GM18498 (cell line): ENCODE data around the gene KCNJ14.

ENCODE experiments used
- ATAC-seq: cut with Tn5 transposase; IDR thresholded peaks from one replicate; pipeline ENCODE4 v1.9.1; 2021; ENCODE audit warnings: mild to moderate bottlenecking, moderate library complexity; ENCODE audit not compliant: unreplicated experiment

The KCNJ14 gene

DNA sequence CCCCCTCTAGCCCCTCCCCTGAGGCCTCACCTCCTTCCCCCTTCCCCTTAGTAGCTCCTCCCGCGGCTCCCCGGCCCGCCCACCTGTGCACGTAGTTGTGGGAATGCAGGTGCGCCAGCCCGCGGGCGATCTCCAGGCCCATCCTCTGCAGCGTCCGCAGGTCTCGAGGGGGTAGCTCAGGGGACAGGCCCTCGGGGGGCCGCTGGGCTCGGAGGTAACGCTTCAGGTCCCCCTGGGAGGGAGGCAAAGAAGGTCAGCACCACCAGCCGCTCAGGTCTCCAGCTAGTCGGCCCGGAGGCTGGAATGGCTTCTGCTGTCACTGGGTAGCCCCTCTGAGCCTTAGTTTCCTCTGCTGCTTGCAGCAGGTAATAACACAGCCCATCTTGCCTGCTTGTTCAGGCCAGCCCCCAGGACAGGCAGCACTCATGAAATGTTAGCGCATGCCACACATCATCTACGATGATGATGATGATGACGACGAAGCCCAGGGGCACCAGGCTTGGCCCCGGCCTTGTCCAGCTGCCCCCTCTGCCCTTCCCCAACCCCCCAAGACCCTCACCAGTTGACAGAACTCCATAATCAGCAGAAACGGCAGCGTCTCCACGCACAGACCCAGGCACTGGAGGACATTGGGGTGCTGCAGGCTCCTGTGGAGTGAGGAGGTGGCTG, 47.1 kb downstream of the KCNJ14 start:
- no peak for ATAC-seq

DNA sequence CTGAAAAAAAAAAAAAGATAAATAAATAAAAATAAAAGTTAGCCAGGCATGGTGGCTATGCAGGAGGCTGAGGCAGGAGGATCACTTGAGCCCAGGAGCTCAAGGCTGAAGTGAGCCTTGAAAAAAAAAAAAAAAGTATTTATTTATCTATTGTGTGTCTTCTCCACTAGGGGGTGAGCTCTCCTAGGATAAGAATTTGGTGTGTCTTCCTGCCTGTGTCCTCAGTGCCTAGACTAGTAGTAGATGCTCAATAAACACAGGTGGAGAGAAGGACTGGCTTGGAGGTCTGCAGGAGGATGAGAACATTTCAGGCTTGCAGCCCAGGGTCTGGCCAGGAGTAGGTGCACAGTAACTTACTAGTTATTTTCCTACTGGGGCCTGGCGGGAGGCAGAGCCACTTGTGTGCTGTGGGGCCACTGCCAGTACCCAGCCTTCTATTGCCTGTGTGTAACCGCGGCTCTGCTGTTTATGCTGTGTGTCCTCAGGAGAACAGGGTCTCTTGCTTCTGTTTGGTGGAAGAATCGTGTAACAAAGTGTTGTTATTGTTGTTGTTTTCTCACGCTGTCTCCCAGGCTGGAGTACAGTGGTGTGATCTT, 50.9 kb downstream of the KCNJ14 start:
- ATAC-seq: no peak

DNA sequence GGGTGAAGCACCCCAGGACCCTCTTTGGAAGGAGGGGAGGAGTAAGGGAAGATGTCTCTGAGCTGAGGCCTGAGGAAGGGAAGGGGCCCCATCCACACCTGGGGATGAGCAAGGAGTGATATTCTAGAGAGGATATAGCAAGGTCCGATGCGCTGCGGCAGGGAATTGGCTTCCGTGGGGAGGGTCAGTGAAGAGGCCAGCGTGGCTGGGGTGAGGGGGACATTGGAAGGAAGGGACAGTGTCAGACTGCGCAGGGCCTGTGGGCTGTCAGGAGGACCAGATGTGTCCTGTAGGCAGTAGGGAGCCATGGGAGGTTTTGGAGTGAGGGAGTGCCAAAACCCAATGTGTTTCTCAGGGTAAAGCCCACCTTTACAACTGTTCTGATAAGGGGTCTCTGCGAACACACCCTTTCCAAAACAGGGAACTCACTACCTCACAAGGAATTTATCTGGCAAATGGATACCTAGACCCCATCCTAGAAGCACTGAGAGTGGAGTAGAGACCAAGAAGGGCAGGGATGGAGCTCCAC, 52.6 kb downstream of the KCNJ14 start:
- ATAC-seq: no peak

DNA sequence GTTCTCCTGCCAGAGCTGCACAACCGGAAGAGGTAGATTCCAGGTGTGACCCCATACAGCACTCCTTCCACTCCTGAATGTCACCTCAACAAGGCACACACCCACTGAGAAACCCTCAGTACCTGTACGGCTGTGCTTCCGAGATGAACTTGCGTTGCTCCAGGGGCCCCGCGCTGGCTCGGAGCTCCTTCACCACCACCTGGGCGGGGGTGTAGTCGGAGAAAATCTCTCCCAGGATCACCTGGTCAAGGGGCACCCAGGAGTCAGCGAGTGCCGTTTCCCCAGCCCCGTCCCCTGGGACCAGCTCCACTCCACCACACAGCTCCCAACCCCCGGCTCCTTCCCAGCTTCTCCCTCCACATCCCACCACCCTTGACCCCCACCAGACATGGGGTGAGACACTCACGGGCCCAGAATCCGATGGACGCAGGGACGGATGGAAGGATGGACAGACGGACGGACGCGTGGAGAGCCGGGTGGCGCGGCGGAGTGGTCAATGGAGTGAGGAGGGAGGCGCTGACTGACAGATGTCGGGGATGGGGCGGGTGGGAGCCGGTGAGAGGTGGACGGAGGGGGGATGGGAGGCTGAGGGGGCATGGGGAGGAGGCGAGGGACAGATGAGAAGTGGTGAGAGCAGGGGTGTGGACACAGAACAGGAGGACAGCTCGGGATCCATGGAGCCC, 53.5 kb downstream of the KCNJ14 start:
- ATAC-seq: no peak

DNA sequence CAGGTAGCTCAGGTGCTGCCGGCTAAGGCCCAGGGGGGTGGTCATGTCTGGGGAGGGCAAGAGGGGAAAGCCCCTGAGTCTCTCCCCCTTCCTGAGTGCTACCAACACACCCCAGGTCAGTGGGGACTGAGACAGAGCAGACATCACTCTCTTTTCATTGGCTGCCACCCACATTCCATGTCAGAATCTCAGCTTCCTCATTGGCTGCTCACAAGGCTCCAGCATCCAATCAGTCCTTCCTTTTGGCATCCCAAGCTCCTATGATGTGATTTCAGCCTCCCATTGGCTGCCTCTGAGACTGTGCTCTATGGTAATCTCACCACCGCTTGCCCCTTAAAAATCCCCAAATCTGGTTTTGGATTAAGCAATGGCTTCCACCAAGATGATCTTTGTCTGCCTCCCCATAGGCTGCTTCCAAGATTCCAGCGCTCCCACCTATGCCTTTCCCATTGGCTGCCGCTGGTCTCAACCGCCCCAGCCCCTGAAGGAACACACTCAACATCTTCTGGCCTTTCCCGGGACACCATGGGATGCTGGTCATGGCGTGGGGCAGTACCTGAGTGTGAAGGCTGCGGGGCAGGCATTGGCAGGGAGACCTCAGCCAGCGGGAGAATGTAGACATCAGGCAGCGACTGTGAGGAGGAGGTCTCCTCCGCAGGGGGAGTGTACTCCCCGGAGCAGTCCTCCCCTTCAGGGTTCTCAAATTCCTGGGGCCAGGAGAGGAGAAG, 54.3 kb downstream of the KCNJ14 start:
- ATAC-seq: no peak

DNA sequence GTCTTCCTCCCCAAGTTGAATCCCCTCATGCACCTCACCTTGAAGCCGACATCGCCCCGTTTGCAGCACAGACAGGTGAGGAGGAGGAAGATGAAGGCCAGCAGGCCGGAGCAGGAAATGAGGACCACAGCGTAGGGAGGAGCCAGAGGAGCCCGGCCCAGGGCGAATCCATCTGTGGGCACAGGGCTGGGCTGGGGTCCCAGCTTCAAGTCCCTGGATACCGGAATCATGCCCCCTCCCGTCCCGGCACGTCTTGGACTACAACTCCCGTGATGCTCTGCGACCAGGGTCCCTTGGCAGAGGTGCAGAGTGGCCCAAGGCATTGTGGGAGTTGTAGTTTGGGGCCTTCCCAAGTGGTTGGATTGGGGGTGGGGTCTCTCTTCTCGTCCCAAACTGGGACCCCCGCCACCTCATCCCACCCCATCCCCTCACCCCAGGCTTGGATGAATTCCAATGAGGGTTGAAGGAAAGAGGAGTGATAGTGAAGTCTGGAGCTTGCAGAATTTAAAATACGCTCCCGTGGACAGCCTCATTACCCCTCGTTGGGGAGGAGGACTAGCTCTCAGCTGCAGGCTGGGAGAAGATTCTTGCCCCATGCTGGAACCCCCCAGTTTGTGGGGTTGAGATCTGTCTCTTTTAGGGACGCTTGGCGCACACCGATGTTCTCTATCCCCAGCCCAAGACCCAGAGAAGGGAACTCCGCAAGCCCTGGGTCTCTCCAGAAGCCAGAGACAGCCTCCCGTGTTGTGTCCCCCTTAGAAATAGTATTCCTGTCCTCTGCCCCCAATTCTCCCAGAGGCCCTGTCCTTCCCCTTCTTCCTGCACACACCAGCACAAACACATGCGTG, 55.3 kb downstream of the KCNJ14 start:
- ATAC-seq: no peak

DNA sequence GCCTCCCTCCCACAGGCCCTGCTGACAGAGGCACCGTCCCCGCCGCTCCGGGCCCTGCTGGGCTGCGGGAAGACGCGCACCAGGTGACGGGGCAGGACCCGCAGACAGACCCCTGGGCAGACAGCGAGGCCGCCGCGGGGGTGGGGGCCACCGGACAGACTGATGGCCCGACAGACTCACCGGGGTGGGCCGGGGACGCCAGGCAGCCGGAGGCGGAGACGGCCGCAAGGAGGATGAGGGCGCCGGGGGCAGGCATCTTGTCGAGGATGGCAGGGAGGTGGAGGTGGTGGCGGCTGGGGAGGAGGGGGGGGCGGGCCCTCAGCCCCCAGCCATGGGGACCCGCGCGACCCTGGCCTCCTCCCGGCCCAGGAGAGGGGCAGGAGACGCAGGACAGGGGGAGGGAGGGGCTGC, 56.0 kb downstream of the KCNJ14 start:
- ATAC-seq: no peak

DNA sequence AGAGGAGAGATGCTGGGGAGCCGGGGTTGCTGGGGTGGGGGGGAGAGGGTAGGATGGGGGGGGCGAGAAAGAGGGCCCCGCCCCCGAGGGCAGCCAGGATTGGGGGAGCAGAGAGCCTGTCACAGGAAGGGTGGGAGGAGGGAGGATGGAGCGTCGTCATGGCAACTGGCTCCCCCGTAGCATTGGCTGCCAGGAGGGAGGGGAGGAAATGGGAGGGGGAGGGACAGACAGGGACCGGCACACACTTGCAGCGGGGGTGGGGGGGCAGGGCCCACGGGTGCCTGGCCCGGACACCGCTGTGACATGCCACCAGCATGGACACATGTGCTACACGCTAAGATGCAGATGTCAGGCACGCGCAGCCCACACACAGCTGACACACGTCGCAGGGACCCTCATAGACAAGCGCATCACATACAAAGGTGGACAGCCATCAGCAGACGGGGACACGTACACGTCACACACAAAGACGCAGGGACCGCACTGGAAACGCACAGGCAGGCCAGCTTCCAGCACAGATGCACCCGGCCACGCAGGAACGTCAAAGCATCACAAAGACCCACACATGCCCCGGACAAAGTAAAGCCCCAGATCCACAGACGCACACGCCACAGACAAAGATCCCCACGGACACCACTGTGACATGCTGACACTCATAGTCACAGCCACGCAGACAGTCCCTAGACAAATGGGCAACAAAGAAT, 56.6 kb downstream of the KCNJ14 start, which contains the start of gene LMTK3:
Gene LMTK3, minus strand, starts transcription at position 36 of the 704 bp plus-strand sequence. CDS start 259 bp downstream, outside the sequence.
- ATAC-seq: no peak

DNA sequence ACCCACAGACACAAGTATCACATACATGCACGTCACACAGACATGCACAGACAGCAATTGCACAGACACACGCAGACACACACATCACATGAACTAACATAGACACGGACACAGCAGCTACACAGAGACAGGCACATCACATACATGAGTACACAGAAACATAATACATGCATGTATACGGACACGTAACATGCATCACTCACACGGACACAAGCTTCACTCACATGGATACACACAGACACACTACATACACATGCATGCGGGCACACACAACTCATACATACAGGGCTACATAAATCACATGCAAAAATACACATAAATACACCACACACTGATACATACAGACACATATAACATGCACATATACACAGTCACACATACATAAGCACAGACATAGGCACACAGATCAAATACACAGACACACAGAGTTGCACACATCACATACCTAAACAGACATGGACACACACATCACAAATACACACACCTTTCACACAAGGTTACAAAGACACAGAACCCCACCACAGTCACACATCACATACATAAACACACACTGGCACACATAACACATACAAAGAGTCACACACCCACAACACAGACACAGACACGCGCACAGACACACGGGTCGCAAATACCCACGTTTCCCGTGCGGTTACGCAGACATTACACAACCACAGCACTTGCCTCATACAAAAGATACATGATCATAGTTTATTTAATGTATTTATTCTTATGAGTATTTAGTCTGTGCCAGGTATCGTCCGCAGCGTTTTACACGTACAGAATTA, 57.3 kb downstream of the KCNJ14 start:
- no peak for ATAC-seq

DNA sequence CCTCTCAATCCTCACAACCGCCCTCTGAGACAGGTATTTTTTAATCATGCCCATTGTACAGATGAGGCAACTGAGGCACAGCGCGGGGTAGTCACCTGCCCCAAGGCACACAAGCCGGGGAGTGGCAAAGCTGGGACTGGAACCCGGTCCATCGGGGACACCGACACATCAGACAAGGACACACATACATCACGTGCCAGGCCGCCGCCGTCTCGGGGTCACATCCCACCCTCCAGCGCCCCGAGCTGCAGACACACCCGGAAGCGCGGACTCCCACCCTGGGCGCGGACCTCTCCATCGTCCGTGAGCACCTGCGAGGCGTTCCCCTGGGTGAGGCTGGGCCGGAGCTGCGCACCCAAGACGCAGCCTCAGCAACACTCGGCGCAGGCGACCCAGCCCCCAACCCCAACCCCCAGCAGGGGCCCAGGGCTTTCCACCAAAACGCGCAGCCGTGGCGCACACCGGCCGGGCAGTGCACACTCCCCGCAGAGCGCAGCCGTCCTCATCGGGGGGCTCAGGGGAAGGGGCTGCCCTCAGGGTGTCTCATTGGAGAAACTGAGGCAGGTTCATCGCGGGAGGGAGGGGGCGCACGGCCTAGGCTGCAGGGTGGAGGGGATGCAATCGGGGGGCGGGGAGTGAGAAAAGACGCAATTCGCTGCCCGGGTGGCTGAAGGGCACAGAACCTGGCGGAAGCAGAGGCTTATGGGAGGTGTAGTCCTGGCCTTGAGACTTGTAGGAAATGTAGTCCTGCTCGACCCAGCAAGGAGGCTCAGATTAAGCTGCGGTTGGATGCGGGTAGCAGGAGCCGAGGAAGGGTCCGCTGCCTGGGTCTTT, 58.1 kb downstream of the KCNJ14 start:
- peak; percentile 68 for ATAC-seq

DNA sequence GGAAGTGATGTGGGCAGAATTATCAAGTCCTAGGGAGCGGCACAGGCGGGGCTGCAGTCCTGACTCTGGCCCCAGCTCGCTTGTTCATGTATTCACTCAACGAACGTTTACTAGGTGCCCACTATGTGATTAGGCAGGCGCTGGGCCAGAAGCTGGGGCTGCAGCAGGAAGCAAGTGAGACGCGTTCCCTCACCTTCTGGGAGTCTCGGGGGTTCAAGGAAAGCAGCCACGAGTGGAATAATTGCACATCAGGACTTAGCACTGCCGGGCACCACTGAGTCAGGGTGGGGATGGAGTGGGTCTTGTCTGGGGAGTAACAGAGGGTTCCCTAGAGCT, 58.7 kb downstream of the KCNJ14 start:
- no peak for ATAC-seq

DNA sequence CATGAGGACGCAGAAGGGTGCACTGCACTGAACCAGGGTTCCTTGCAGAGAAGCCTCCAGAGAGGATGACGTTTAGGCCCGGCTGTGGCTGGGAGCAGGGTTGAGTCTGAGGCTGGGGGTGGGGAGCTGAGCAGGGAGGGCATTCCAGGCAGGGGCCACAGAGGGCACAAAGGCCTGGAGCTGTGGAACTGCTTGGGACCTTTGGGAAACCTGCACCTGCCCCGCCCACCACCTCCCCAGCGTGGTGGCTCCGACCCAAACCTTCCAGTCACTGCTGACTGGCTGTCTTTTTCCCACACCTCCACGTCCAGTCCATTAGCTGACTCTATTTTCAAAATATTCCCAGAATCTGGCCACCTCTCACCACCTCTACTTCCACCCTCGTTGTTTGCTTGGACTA, 61.2 kb downstream of the KCNJ14 start:
- ATAC-seq: no peak
